GM18517 (cell line): ENCODE measurements around the gene UMODL1.

Experiments used
- ATAC-seq: cut with Tn5 transposase; IDR thresholded peaks from one replicate; pipeline ENCODE4 v1.9.1; 2021; ENCODE audit warnings: mild to moderate bottlenecking, moderate library complexity; ENCODE audit not compliant: unreplicated experiment

The UMODL1 gene

GRCh38 chr21:42127164-42128150 is 56.3 kb downstream of the UMODL1 start:
- no peak for ATAC-seq

GRCh38 chr21:42129300-42130266 is 58.5 kb downstream of the UMODL1 start:
- ATAC-seq = no peak

- no peak for ATAC-seq
Observed at GRCh38 chr21:42130441-42130840, 59.3 kb downstream of the UMODL1 start.

- ATAC-seq = no peak
Observed at GRCh38 chr21:42132183-42132582, 61.1 kb downstream of the UMODL1 start.

- ATAC-seq = no peak
Observed at GRCh38 chr21:42133131-42133530, 62.0 kb downstream of the UMODL1 start.

GRCh38 chr21:42135386-42136052 is 64.4 kb downstream of the UMODL1 start:
- no peak for ATAC-seq

GRCh38 chr21:42137191-42137904 is 66.2 kb downstream of the UMODL1 start:
- no peak for ATAC-seq

GRCh38 chr21:42140196-42140934 is 69.2 kb downstream of the UMODL1 start:
- ATAC-seq = no peak

GRCh38 chr21:42141643-42142042 is 70.5 kb downstream of the UMODL1 start:
- ATAC-seq = no peak

GRCh38 chr21:42142141-42142540 is 71.0 kb downstream of the UMODL1 start:
- ATAC-seq = no peak

- no peak for ATAC-seq
Observed at GRCh38 chr21:42142627-42143026, 71.5 kb downstream of the UMODL1 start.

GRCh38 chr21:42143111-42143510 is 72.0 kb downstream of the UMODL1 start:
- ATAC-seq = no peak

GRCh38 chr21:42144221-42144620 is 73.1 kb downstream of the UMODL1 start:
- ATAC-seq = no peak

- ATAC-seq = no peak
Observed at GRCh38 chr21:42144679-42145568, 73.8 kb downstream of the UMODL1 start.

GRCh38 chr21:42145569-42146272 is 74.6 kb downstream of the UMODL1 start:
- ATAC-seq = no peak

- no peak for ATAC-seq
Observed at GRCh38 chr21:42146273-42146805, 75.2 kb downstream of the UMODL1 start.

- ATAC-seq = no peak
Observed at GRCh38 chr21:42146821-42147220, 75.7 kb downstream of the UMODL1 start.
